ACC112 (cell line): ENCODE data around the gene KRTAP5-2.

Experiments
- H2AFZ ChIP-seq: fragments of 200-600 bp; sonication (generic); one replicate; pipeline ENCODE4 v1.6.0; 2017; ENCODE audit warnings: antibody characterized with exemption, low read length; ENCODE audit not compliant: unreplicated experiment
- H3K27ac ChIP-seq: fragments of 200-600 bp; sonication (generic); 2 replicates; pipeline ENCODE4 v1.5.1; 2014; ENCODE audit warnings: low read depth, mild to moderate bottlenecking, antibody characterized with exemption, low read length, moderate library complexity
- H3K27me3 ChIP-seq: fragments of 200-600 bp; sonication (generic); 2 replicates; pipeline ENCODE4 v1.6.1; 2014; ENCODE audit warnings: mild to moderate bottlenecking, antibody characterized with exemption, low read length, moderate library complexity, mixed read lengths; ENCODE audit not compliant: insufficient read depth
- H3K36me3 ChIP-seq: fragments of 200-600 bp; sonication (generic); 2 replicates; pipeline ENCODE4 v1.6.1; 2016; ENCODE audit warnings: mild to moderate bottlenecking, antibody characterized with exemption, low read length, moderate library complexity, mixed read lengths; ENCODE audit not compliant: insufficient read depth
- H3K4me1 ChIP-seq: fragments of 200-600 bp; sonication (generic); one replicate; pipeline ENCODE4 v1.6.1; 2016; ENCODE audit warnings: low read length, mixed read lengths; ENCODE audit not compliant: insufficient read depth, unreplicated experiment, control insufficient read depth
- H3K4me3 ChIP-seq: fragments of 200-600 bp; sonication (generic); 2 replicates; pipeline ENCODE4 v1.5.1; 2014; ENCODE audit warnings: mild to moderate bottlenecking, low read depth, low read length
- H3K79me2 ChIP-seq: fragments of 200-600 bp; sonication (generic); one replicate; pipeline ENCODE4 v1.6.0; 2016; ENCODE audit warnings: low read length; ENCODE audit not compliant: control insufficient read depth, unreplicated experiment, insufficient read depth

Gene KRTAP5-2

DNA sequence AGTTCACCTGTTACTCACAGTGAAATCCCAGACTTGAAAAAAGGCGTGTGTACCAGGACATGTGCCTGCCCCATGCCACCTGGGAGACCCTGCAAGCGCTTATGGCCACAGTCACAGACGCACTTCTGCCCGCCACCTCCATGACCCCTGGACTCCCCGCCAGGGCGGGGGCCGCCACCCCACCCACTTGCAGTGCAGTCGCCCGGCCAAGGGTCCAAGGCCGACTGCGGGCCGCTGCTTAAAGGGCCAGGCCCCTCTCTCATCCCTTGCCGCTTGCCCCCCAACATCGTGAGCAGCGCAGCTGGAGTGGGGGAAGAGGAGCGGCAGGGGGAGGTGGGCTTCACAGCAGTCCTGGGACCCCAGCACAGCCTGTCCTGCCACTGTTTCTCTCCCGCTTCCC, 36.8 kb downstream of the KRTAP5-2 start:
- H3K27me3 ChIP-seq, result no peaks in the 10 kb centered on the region
- no peak overlapping the region for H2AFZ ChIP-seq
- H3K79me2 ChIP-seq, result no peaks in the 10 kb centered on the region
- peaks cover 16% of the 10 kb centered on the region for H3K4me1 ChIP-seq
- no peak overlapping the region for H3K4me3 ChIP-seq
- no peak overlapping the region for H3K27ac ChIP-seq
- no peaks in the 10 kb centered on the region for H3K36me3 ChIP-seq

GRCh38 chr11:1560649-1561251, 37.3 kb downstream of the KRTAP5-2 start:
- Histone ChIP-seq H3K4me1 (peaks cover 16% of the 10 kb centered on the region), H3K4me3 (no peak overlapping the region), H3K36me3 (no peaks in the 10 kb centered on the region), H3K27me3 (no peaks in the 10 kb centered on the region), H3K79me2 (no peaks in the 10 kb centered on the region), H3K27ac (no peak overlapping the region), H2AFZ (no peak overlapping the region)

DNA sequence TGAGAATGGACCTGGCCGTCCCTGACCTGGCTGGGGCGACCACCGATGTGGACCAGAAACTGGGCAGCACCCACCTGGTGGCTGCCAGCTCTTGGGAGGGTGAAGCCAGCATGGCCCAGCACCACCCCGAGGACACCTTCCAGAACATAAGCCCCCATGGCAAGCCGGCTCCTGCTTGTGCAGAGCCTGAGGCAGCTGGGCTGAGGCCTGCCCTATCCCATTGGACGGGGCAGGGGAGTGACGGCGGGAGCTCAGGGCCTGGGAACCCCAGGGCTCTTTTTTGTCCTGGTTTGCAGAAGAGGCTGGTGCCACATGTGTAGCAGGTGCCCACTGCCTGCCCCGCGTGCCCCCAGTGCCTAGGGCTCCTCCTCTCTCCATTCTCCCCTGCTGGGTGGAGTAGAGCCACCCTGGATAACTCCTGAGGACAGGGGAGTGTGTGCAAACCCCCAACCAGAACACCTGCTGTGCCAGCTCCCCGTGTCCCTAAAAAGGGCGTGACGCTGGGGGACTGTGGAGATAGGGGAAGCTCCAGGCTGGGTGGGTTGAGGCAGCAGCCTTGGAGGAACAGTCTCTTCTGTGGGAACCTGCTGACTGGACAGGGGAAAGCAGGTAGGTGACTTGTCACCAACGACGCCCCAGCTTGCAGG, 38.0 kb downstream of the KRTAP5-2 start:
- no peak overlapping the region for H3K27ac ChIP-seq
- H2AFZ ChIP-seq, result no peak overlapping the region
- no peaks in the 10 kb centered on the region for H3K79me2 ChIP-seq
- no peaks in the 10 kb centered on the region for H3K27me3 ChIP-seq
- H3K36me3 ChIP-seq, result no peaks in the 10 kb centered on the region
- no peak overlapping the region for H3K4me3 ChIP-seq
- H3K4me1 ChIP-seq, result peaks cover 16% of the 10 kb centered on the region

DNA sequence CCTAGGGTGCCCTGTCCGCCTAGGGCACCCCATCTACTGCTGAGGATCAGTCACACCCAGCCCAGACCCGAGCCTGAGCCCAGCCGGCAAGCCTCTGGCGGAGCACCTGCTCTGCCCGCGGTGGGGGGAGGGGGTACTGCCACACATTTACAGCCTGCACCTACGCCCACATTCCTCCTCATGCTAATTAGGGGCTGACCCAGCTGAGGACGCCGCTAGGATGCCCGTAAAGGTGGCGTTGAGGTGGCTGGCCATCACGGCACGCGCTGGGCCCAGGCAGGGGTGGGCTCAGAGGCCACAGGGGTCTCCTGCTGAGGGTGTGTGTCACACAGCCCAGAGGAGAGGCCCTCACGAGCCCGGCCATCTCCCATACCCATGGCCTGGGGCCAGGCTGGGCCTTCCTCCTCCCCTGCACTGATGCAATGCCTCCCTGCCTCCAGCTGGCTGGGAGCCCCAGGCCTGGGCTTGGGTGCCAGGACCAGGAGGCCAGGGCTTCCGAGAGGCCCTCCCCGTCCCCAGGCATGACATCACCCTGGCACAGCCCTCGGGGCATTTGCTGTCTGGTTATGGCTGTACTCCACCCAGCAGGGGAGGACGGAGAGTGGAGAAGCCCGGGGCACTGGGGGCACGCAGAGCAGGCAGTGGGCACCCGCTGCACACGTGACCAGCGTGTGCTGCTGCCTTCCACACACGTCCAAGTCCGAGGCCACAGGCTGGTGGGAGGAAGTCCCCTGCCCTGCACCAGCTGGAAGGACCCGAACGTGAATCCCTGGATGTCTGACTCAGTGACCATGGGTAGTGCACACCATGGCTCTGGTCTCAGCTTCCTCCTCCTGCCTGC, 38.8 kb downstream of the KRTAP5-2 start:
- no peaks in the 10 kb centered on the region for H3K36me3 ChIP-seq
- no peaks in the 10 kb centered on the region for H3K27me3 ChIP-seq
- H3K4me1 ChIP-seq, result peaks cover 16% of the 10 kb centered on the region
- no peak overlapping the region for H3K27ac ChIP-seq
- H3K4me3 ChIP-seq, result no peak overlapping the region
- peak overlapping the region; percentile 1 for H2AFZ ChIP-seq
- H3K79me2 ChIP-seq, result no peaks in the 10 kb centered on the region

- H3K27ac ChIP-seq, result no peak overlapping the region
- no peaks in the 10 kb centered on the region for H3K27me3 ChIP-seq
- no peak overlapping the region for H2AFZ ChIP-seq
These were observed 39.4 kb downstream of the KRTAP5-2 start for GRCh38 chr11:1558775-1559110.

DNA sequence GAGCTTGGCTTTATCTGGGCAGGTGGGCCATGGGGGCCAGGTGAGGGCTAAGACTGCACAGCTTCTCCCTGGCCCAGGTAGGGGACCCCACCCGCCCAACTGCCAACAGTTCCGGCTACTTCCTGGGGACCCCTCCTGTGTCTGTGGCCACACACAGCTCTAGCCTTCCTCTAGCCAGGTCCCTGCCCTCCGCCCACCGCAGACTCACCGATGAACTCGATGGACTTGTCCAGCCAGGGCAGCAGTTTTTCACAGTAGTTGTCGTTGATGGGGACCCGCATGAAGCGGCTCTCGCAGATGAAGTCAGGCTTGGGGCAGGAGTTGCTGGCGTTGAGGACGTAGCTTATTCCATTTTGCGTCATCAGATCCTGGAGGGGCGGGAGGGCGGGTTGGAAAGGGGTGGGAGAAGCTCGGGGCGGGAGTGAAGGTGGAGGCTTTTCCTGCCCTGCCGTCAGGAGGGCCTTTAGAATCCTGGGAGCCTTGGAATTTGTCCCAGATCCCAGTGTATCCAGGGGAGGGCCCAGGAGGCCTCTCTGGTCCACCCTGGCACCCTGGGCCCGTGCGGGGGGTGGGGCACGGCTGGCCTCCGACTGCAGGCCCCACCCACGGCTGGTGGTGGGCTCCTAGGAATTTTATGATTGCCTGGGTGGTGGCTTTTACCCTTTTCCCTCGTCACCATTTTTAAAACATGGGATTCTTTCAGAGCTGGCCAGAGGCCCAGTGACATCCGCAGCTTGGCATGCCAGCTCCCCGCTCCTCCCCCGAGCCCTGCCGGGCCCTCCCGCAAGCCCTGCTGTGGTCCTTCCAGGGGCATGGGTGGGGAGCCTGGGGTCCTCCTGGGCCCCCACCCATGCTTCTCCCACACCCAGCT, 40.0 kb downstream of the KRTAP5-2 start:
- no peaks in the 10 kb centered on the region for H3K36me3 ChIP-seq
- no peak overlapping the region for H2AFZ ChIP-seq
- no peaks in the 10 kb centered on the region for H3K27me3 ChIP-seq
- no peak overlapping the region for H3K4me3 ChIP-seq
- H3K4me1 ChIP-seq, result peaks cover 16% of the 10 kb centered on the region
- no peak overlapping the region for H3K27ac ChIP-seq
- no peaks in the 10 kb centered on the region for H3K79me2 ChIP-seq

More at GRCh38 chr11:1558775-1559110, 39.4 kb downstream of the KRTAP5-2 start:
- Histone ChIP-seq H3K4me1 (peaks cover 16% of the 10 kb centered on the region), H3K79me2 (no peaks in the 10 kb centered on the region), H3K4me3 (no peak overlapping the region), H3K36me3 (no peaks in the 10 kb centered on the region)

GRCh38 chr11:1557051-1557884, 40.8 kb downstream of the KRTAP5-2 start:
- Histone ChIP-seq H2AFZ (no peak overlapping the region), H3K36me3 (no peaks in the 10 kb centered on the region), H3K27ac (no peak overlapping the region), H3K4me1 (peaks cover 16% of the 10 kb centered on the region), H3K27me3 (peaks cover 5% of the 10 kb centered on the region), H3K4me3 (no peak overlapping the region), H3K79me2 (no peaks in the 10 kb centered on the region)

DNA sequence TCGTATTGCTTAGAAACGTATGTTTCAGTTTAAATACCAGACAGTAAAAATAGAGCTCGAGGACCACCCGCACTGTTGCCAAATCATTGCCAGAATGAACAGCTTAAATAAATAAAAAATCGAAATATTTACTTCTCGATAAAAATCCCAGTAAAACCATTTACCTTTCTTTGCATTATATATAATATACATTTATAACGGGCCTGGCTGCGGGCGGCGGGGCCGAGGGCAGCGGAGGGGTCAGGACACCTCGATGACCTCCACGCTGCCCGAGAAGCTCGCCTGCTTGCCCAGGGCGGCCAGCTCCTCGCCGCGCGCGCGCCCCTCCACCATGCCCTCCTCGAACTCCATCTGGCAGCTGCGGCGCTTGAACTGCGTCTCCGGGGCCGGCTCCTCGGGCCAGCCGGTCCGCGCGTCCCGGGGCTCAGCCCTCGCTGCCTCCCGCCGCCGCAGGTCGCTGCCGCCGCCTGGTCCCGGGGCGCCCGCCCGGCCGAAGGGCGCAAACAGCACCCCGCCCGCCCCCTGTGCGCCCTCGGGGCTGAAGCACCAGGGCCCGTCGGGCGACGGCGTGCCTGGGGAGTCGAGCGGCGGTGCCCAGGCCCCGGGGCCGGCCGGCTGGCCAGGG, 41.7 kb downstream of the KRTAP5-2 start:
- H3K36me3 ChIP-seq, result no peaks in the 10 kb centered on the region

DNA sequence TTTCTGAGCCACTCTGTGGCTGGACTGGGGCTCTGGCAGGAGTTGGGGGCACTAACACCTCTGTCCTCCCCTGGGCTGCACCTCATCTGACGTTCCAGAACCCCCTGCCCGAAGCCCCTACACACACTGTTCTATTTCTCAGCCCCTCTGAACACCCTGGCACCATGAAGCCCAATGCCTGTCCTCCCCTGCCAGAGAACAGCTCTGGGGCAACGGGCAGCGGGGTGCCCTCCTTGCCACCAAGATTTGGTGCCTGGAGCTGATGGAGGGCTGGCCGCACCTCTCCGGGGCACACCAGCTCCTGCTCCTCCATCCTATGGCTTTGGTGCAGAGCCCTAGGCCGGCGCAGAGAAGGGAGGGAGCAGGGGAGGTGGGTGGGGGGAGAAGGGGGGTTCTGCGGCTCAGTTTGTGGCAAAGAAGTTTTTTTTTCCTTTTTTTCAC, 42.4 kb downstream of the KRTAP5-2 start:
- H3K79me2 ChIP-seq, result no peaks in the 10 kb centered on the region

More for the DNA sequence above, 41.7 kb downstream of the KRTAP5-2 start:
- Histone ChIP-seq H2AFZ (no peak overlapping the region), H3K79me2 (no peaks in the 10 kb centered on the region), H3K27me3 (peaks cover 7% of the 10 kb centered on the region), H3K4me3 (no peak overlapping the region), H3K27ac (no peak overlapping the region), H3K4me1 (peaks cover 16% of the 10 kb centered on the region)

More for the DNA sequence above, 42.4 kb downstream of the KRTAP5-2 start:
- Histone ChIP-seq H3K27ac (no peak overlapping the region), H3K27me3 (peaks cover 7% of the 10 kb centered on the region), H3K4me1 (peaks cover 16% of the 10 kb centered on the region), H2AFZ (no peak overlapping the region), H3K36me3 (no peaks in the 10 kb centered on the region), H3K4me3 (no peak overlapping the region)
